WTC11 (cell line): Measurements from ENCODE around the gene DUOX2.
"Not testable (repeated sequence)": the region's sequence is repeated elsewhere in the genome, so short reads cannot be mapped to it uniquely, and the experiment has no call there.

Experiments
- CTCF ChIP-seq: fragments of 200-600 bp; IDR thresholded peaks from 2 replicates; pipeline ENCODE4 v1.8.0; 2022; ENCODE audit warnings: antibody characterized with exemption
- JUN ChIP-seq: sonication (generic); formaldehyde crosslinking; IDR thresholded peaks from 2 replicates; pipeline ENCODE4 v1.8.0; 2023; ENCODE audit warnings: mild to moderate bottlenecking, missing genetic modification reagents
- MAX ChIP-seq: sonication (generic); formaldehyde crosslinking; IDR thresholded peaks from 2 replicates; pipeline ENCODE4 v1.8.0; 2022; ENCODE audit warnings: mild to moderate bottlenecking, missing genetic modification reagents
- OVOL2 ChIP-seq: fragments of 250-450 bp; sonication (Bioruptor Pico); IDR thresholded peaks from 2 replicates; pipeline ENCODE4 v1.9.0; 2021; ENCODE audit warnings: mild to moderate bottlenecking, borderline replicate concordance
- ZNF138 ChIP-seq: sonication (generic); formaldehyde crosslinking; conservative IDR thresholded peaks from 2 replicates; pipeline ENCODE4 v1.8.1; 2022; ENCODE audit warnings: mild to moderate bottlenecking, moderate library complexity, missing genetic modification reagents

GRCh38 chr15:45044270-45044669, 69.7 kb downstream of the DUOX2 start:
- not testable (repeated sequence) for TF ChIP-seq CTCF; OVOL2 (CRISPR knock-in tag); MAX (CRISPR knock-in tag); ZNF138; JUN (CRISPR knock-in tag)
